GM21737 (cell line): ENCODE data around the gene ELMO1.

Experiments
- ATAC-seq: cut with Tn5 transposase; IDR thresholded peaks from one replicate; pipeline ENCODE4 v1.9.1; 2021; ENCODE audit warnings: mild to moderate bottlenecking, moderate library complexity; ENCODE audit not compliant: unreplicated experiment

Gene ELMO1

GRCh38 chr7:37110660-37111424 is 337.8 kb downstream of the ELMO1 start:
- ATAC-seq: no peak

GRCh38 chr7:37109843-37110242 is 338.8 kb downstream of the ELMO1 start:
- no peak for ATAC-seq

GRCh38 chr7:37109016-37109683 is 339.5 kb downstream of the ELMO1 start:
- ATAC-seq: no peak

GRCh38 chr7:37108615-37109014 is 340.0 kb downstream of the ELMO1 start:
- no peak for ATAC-seq

GRCh38 chr7:37107047-37107750 is 341.5 kb downstream of the ELMO1 start:
- no peak for ATAC-seq

GRCh38 chr7:37105762-37106161 is 342.9 kb downstream of the ELMO1 start:
- no peak for ATAC-seq

- no peak for ATAC-seq
Measured at GRCh38 chr7:37104822-37105518, 343.7 kb downstream of the ELMO1 start.

- no peak for ATAC-seq
Measured at GRCh38 chr7:37102518-37103137, 346.0 kb downstream of the ELMO1 start.

- ATAC-seq: no peak
Measured at GRCh38 chr7:37100735-37101331, 347.8 kb downstream of the ELMO1 start.

- no peak for ATAC-seq
Measured at GRCh38 chr7:37098762-37099161, 349.9 kb downstream of the ELMO1 start.

- no peak for ATAC-seq
Measured at GRCh38 chr7:37097983-37098382, 350.7 kb downstream of the ELMO1 start.

- ATAC-seq: no peak
Measured at GRCh38 chr7:37097276-37097675, 351.4 kb downstream of the ELMO1 start.

- ATAC-seq: no peak
Measured at GRCh38 chr7:37096341-37096740, 352.3 kb downstream of the ELMO1 start.

GRCh38 chr7:37095122-37095521 is 353.5 kb downstream of the ELMO1 start:
- ATAC-seq: no peak

GRCh38 chr7:37093257-37093656 is 355.4 kb downstream of the ELMO1 start:
- no peak for ATAC-seq

- no peak for ATAC-seq
Measured at GRCh38 chr7:37092548-37092947, 356.1 kb downstream of the ELMO1 start.

- ATAC-seq: no peak
Measured at GRCh38 chr7:37089972-37090371, 358.7 kb downstream of the ELMO1 start.

GRCh38 chr7:37085600-37085999 is 363.1 kb downstream of the ELMO1 start:
- no peak for ATAC-seq

- no peak for ATAC-seq
Measured at GRCh38 chr7:37084303-37084702, 364.4 kb downstream of the ELMO1 start.

GRCh38 chr7:37083311-37084096 is 365.2 kb downstream of the ELMO1 start:
- ATAC-seq: no peak
